HG02678 (cell line): ENCODE results near the gene HSPG2.

Experiments used
- ATAC-seq: cut with Tn5 transposase; IDR thresholded peaks from one replicate; pipeline ENCODE4 v1.9.1; 2021; ENCODE audit warnings: mild to moderate bottlenecking, moderate library complexity; ENCODE audit not compliant: unreplicated experiment

Gene HSPG2

GRCh38 chr1:21774835-21775549 is 162.1 kb downstream of the HSPG2 start:
- ATAC-seq: no peak

GRCh38 chr1:21773585-21773984 is 163.5 kb downstream of the HSPG2 start:
- ATAC-seq: no peak
